HepG2 (cell line): ENCODE data around the gene DSEL. TPM values are rescaled to one million over a fixed set of nuclear protein-coding genes. Genes with fewer than 3 reads are reported as not detected.

Experiments used
- CCAR2 ChIP-seq: fragments of 200-400 bp; formaldehyde crosslinking; optimal IDR thresholded peaks from 2 replicates; pipeline ENCODE3; 2018; ENCODE audit warnings: low read depth, mild to moderate bottlenecking, low read length, moderate library complexity
- EP300 ChIP-seq, 3 experiments: sonication (generic) in 1 of 3; formaldehyde crosslinking in 1 of 3; IDR thresholded peaks; 2 replicates each; pipeline versions ENCODE4 v1.5.1 to v1.6.1; 2011 to 2020; ENCODE audit warnings: low read depth in 2 of 3, low read length in 2 of 3, borderline replicate concordance in 1 of 3, improper control_type of control experiment in 1 of 3, mild to moderate bottlenecking in 1 of 3, missing genetic modification reagents in 1 of 3, moderate library complexity in 1 of 3
- HNRNPH1 ChIP-seq: fragments of 200-400 bp; formaldehyde crosslinking; optimal IDR thresholded peaks from 2 replicates; pipeline ENCODE3; 2017; ENCODE audit warnings: mild to moderate bottlenecking, low read depth, low read length
- HOXA5 ChIP-seq: sonication (generic); formaldehyde crosslinking; IDR thresholded peaks from 2 replicates; pipeline ENCODE4 v1.4.0; 2020; ENCODE audit warnings: missing genetic modification reagents
- KMT2B ChIP-seq: IDR thresholded peaks from 2 replicates; pipeline ENCODE4 v1.6.1; 2016; ENCODE audit warnings: missing genetic modification reagents, missing compliant biosample characterization
- MEF2D ChIP-seq: sonication (generic); formaldehyde crosslinking; IDR thresholded peaks from 2 replicates; pipeline ENCODE4 v1.5.1; 2020; ENCODE audit warnings: mild to moderate bottlenecking, missing genetic modification reagents
- NFE2L1 ChIP-seq: sonication (generic); formaldehyde crosslinking; IDR thresholded peaks from 2 replicates; pipeline ENCODE4 v1.4.0; 2020; ENCODE audit warnings: missing genetic modification reagents, mild to moderate bottlenecking, borderline replicate concordance
- NFKBIZ ChIP-seq: IDR thresholded peaks from 2 replicates; pipeline ENCODE4 v1.6.1; 2018; ENCODE audit warnings: missing genetic modification reagents, missing compliant biosample characterization
- SIX1 ChIP-seq: sonication (generic); formaldehyde crosslinking; IDR thresholded peaks from 2 replicates; pipeline ENCODE4 v1.4.0; 2020; ENCODE audit warnings: missing genetic modification reagents, borderline replicate concordance
- STAG1 ChIP-seq: sonication (generic); formaldehyde crosslinking; IDR thresholded peaks from 2 replicates; pipeline ENCODE4 v1.4.0; 2020; ENCODE audit warnings: missing genetic modification reagents
- YEATS2 ChIP-seq: sonication (generic); formaldehyde crosslinking; IDR thresholded peaks from 2 replicates; pipeline ENCODE4 v1.4.0; 2020; ENCODE audit warnings: missing genetic modification reagents, borderline replicate concordance
- YEATS4 ChIP-seq: sonication (generic); formaldehyde crosslinking; IDR thresholded peaks from 2 replicates; pipeline ENCODE4 v1.4.0; 2020; ENCODE audit warnings: missing genetic modification reagents, borderline replicate concordance
- ZNF101 ChIP-seq: sonication (generic); formaldehyde crosslinking; IDR thresholded peaks from 2 replicates; pipeline ENCODE4 v1.4.0; 2020; ENCODE audit warnings: mild to moderate bottlenecking, low read depth, missing genetic modification reagents, borderline replicate concordance
- ZNF207 ChIP-seq: fragments of 450-650 bp; IDR thresholded peaks from 2 replicates; pipeline ENCODE4 v1.6.1; 2016; ENCODE audit warnings: antibody characterized with exemption, borderline replicate concordance
- ZNF552 ChIP-seq: sonication (generic); formaldehyde crosslinking; IDR thresholded peaks from 2 replicates; pipeline ENCODE4 v1.9.0; 2022; ENCODE audit warnings: missing genetic modification reagents, mild to moderate bottlenecking, borderline replicate concordance
- ZNF772 ChIP-seq: sonication (generic); formaldehyde crosslinking; IDR thresholded peaks from 2 replicates; pipeline ENCODE4 v1.5.0; 2020; ENCODE audit warnings: mild to moderate bottlenecking, missing genetic modification reagents
- polyA plus RNA-seq, 8 experiments: library from polyadenylated mRNA; depleted of rRNA in 3 of 8; stranded (reverse) in 7 of 8; unstranded in 1 of 8; fragments of >200 nt; fragmentation: Illumina TruSeq in 4 of 8; extraction: Trizol in 4 of 8; gene quantifications; 2 replicates each; pipeline versions ENCODE4 v1.2.1 to v1.2.3, GENCODE V29; 2011 to 2016; ENCODE audit warnings: low read depth in 4 of 8, missing spikeins in 1 of 8, mixed read lengths in 1 of 8; ENCODE audit not compliant: insufficient read depth in 1 of 8
- total RNA-seq, 5 experiments: library from RNA; depleted of rRNA; stranded (reverse); fragments of >200 nt; fragmentation: Illumina TruSeq; extraction: Trizol; gene quantifications; 2 replicates each; pipeline ENCODE4 v1.2.3, GENCODE V29; 2016; ENCODE audit warnings: low read depth in 1 of 5
- TF ChIP-seq, protein P1 (sequence below): sonication (generic); formaldehyde crosslinking; IDR thresholded peaks from 2 replicates; pipeline ENCODE4 v1.9.0; 2021; ENCODE audit warnings: missing genetic modification reagents, mild to moderate bottlenecking, borderline replicate concordance
- TF ChIP-seq, protein P2 (sequence below): sonication (generic); formaldehyde crosslinking; IDR thresholded peaks from 2 replicates; pipeline ENCODE4 v1.5.0; 2020; ENCODE audit warnings: mild to moderate bottlenecking, missing genetic modification reagents
- TF ChIP-seq, protein P3 (sequence below): sonication (generic); formaldehyde crosslinking; IDR thresholded peaks from 2 replicates; pipeline ENCODE4 v1.8.1; 2023; ENCODE audit warnings: mild to moderate bottlenecking, missing genetic modification reagents
- TF ChIP-seq, protein P4 (sequence below): sonication (generic); formaldehyde crosslinking; IDR thresholded peaks from 2 replicates; pipeline ENCODE4 v1.5.0; 2020; ENCODE audit warnings: mild to moderate bottlenecking, missing genetic modification reagents
- TF ChIP-seq, protein P5 (sequence below): sonication (generic); formaldehyde crosslinking; IDR thresholded peaks from 2 replicates; pipeline ENCODE4 v1.8.0; 2022; ENCODE audit warnings: mild to moderate bottlenecking, missing genetic modification reagents, moderate library complexity

The DSEL gene
- total and polyA plus RNA-seq, 2 of the 13 experiments (the other 11 are each of a cell fraction or from before 2014, with no cell fraction given) = 0.07 to 0.11 TPM

DNA sequence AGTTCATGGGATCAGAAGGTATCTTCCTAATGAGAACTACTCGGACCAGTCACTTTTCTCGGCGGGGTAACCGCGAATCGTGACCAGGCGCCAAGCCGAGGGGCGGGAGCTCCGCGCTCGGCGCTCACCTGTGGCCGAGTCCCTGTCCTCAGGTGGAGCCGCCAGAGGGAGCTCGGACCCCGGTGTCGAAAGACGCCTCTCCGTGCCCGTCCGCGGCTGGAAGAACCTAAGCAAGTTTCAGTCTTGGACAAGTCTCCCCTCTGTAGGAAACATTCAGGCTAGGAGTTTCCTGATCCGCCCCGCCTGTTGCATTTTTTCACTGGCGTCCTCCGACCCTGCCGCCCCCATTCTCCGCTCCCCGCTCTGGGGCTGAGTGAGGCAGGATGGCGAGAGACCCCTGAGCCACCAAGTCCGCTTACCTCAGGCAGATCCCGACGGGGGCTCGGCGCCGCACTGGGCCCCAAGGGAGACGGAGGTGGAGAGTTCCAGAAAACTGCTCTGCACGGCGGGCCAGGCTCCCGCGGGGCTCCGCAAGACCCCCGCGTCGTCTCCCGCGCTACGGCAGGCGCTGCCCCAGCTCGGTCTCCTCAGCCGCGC, 480 bp downstream of the DSEL start (continued):
- TF ChIP-seq, protein P1, sequence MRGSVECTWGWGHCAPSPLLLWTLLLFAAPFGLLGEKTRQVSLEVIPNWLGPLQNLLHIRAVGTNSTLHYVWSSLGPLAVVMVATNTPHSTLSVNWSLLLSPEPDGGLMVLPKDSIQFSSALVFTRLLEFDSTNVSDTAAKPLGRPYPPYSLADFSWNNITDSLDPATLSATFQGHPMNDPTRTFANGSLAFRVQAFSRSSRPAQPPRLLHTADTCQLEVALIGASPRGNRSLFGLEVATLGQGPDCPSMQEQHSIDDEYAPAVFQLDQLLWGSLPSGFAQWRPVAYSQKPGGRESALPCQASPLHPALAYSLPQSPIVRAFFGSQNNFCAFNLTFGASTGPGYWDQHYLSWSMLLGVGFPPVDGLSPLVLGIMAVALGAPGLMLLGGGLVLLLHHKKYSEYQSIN (CRISPR knock-in tag) = 0 out of 2 replicates have a peak, but pooled peaks have one; percentile 51
- TF ChIP-seq STAG1 (CRISPR knock-in tag) (peak; percentile 88), ZNF207 (no peak), KMT2B (CRISPR knock-in tag) (no peak), MEF2D (CRISPR knock-in tag) (no peak), CCAR2 (no peak), YEATS4 (CRISPR knock-in tag) (no peak), EP300 (IDR thresholded peaks at IDR 0.05; ENCODE audit: low read depth in 2 of 2, low read length in 2 of 2) (no peak), EP300 (CRISPR knock-in tag; IDR thresholded peaks at IDR 0.05; ENCODE audit: borderline replicate concordance) (no peak), HOXA5 (CRISPR knock-in tag) (0 out of 2 replicates have a peak, but pooled peaks have one; percentile 51), NFKBIZ (CRISPR knock-in tag) (no peak), YEATS2 (CRISPR knock-in tag) (0 out of 2 replicates have a peak, but pooled peaks have one; percentile 11), ZNF552 (CRISPR knock-in tag) (no peak), HNRNPH1 (no peak), ZNF101 (CRISPR knock-in tag) (no peak), NFE2L1 (CRISPR knock-in tag) (no peak), ZNF772 (CRISPR knock-in tag) (peak; percentile 55; the same call in 1 of the 2 replicates), SIX1 (CRISPR knock-in tag) (no peak)
- TF ChIP-seq, protein P2, sequence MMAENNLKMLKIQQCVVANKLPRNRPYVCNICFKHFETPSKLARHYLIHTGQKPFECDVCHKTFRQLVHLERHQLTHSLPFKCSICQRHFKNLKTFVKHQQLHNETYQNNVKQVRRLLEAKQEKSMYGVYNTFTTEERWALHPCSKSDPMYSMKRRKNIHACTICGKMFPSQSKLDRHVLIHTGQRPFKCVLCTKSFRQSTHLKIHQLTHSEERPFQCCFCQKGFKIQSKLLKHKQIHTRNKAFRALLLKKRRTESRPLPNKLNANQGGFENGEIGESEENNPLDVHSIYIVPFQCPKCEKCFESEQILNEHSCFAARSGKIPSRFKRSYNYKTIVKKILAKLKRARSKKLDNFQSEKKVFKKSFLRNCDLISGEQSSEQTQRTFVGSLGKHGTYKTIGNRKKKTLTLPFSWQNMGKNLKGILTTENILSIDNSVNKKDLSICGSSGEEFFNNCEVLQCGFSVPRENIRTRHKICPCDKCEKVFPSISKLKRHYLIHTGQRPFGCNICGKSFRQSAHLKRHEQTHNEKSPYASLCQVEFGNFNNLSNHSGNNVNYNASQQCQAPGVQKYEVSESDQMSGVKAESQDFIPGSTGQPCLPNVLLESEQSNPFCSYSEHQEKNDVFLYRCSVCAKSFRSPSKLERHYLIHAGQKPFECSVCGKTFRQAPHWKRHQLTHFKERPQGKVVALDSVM (CRISPR knock-in tag) = 0 out of 2 replicates have a peak, but pooled peaks have one; percentile 16
- TF ChIP-seq, protein P3, sequence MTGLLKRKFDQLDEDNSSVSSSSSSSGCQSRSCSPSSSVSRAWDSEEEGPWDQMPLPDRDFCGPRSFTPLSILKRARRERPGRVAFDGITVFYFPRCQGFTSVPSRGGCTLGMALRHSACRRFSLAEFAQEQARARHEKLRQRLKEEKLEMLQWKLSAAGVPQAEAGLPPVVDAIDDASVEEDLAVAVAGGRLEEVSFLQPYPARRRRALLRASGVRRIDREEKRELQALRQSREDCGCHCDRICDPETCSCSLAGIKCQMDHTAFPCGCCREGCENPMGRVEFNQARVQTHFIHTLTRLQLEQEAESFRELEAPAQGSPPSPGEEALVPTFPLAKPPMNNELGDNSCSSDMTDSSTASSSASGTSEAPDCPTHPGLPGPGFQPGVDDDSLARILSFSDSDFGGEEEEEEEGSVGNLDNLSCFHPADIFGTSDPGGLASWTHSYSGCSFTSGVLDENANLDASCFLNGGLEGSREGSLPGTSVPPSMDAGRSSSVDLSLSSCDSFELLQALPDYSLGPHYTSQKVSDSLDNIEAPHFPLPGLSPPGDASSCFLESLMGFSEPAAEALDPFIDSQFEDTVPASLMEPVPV = peak; percentile 69; the same call in 1 of the 2 replicates
- TF ChIP-seq, protein P4, sequence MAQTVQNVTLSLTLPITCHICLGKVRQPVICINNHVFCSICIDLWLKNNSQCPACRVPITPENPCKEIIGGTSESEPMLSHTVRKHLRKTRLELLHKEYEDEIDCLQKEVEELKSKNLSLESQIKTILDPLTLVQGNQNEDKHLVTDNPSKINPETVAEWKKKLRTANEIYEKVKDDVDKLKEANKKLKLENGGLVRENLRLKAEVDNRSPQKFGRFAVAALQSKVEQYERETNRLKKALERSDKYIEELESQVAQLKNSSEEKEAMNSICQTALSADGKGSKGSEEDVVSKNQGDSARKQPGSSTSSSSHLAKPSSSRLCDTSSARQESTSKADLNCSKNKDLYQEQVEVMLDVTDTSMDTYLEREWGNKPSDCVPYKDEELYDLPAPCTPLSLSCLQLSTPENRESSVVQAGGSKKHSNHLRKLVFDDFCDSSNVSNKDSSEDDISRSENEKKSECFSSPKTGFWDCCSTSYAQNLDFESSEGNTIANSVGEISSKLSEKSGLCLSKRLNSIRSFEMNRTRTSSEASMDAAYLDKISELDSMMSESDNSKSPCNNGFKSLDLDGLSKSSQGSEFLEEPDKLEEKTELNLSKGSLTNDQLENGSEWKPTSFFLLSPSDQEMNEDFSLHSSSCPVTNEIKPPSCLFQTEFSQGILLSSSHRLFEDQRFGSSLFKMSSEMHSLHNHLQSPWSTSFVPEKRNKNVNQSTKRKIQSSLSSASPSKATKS (CRISPR knock-in tag) = no peak
- TF ChIP-seq, protein P5, sequence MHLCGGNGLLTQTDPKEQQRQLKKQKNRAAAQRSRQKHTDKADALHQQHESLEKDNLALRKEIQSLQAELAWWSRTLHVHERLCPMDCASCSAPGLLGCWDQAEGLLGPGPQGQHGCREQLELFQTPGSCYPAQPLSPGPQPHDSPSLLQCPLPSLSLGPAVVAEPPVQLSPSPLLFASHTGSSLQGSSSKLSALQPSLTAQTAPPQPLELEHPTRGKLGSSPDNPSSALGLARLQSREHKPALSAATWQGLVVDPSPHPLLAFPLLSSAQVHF (CRISPR knock-in tag) = no peak
